ENCODE data around the gene NFIX. TPM values are rescaled to one million over a fixed set of nuclear protein-coding genes. Genes with fewer than 3 reads are reported as not detected.
A peak's percentile ranks its signal among the peaks of the same experiment; 100 is the strongest.

Gene NFIX
- total and polyA plus RNA-seq, 9 of the 15 experiments (the other 6 are each of a cell fraction or from before 2014, with no cell fraction given) = 0.28 to 26.8 (median 5.4) TPM

- TF ChIP-seq ZBTB7A (IDR thresholded peaks at IDR 0.05; ENCODE audit: borderline replicate concordance, control insufficient read depth, low read depth, low read length) = peak; percentile 93
- TF ChIP-seq ILK (tag; IDR thresholded peaks at IDR 0.05; ENCODE audit: borderline replicate concordance, low read depth) = no peak
- no peak for TF ChIP-seq ZNF551 (CRISPR knock-in tag; IDR thresholded peaks at IDR 0.05)
- TF ChIP-seq SNRNP70 (optimal IDR thresholded peaks at IDR 0.05; ENCODE audit: low read depth, low read length) = no peak
- TF ChIP-seq RBM15 (IDR thresholded peaks at IDR 0.05; ENCODE audit: insufficient read depth, low read length) = no peak
- TF ChIP-seq TBL1XR1 (IDR thresholded peaks at IDR 0.05; ENCODE audit: low read length in 2 of 2) = no peak
- TF ChIP-seq POLR3A (IDR thresholded peaks at IDR 0.05; ENCODE audit: borderline replicate concordance, extremely low read depth, insufficient read depth, insufficient read length) = no peak
- TF ChIP-seq ZNF511 (CRISPR knock-in tag; IDR thresholded peaks at IDR 0.05) = no peak
- peak; percentile 51; the same call in 1 of the 2 replicates for TF ChIP-seq FOSL1 (tag; conservative IDR thresholded peaks at IDR 0.05)
- TF ChIP-seq MTA1 (IDR thresholded peaks at IDR 0.05; ENCODE audit: borderline replicate concordance) = 0 out of 2 replicates have a peak, but pooled peaks have one; percentile 45
- TF ChIP-seq THRB (CRISPR knock-in tag; conservative IDR thresholded peaks at IDR 0.05) = no peak; the same call in 1 of the 2 replicates
- no peak for TF ChIP-seq RNF2 (IDR thresholded peaks at IDR 0.05)
- TF ChIP-seq ZNF668 (CRISPR knock-in tag; IDR thresholded peaks at IDR 0.05) = no peak
- no peak for TF ChIP-seq ZKSCAN1 (IDR thresholded peaks at IDR 0.05; ENCODE audit: low read depth, low read length)
- TF ChIP-seq SRSF9 (IDR thresholded peaks at IDR 0.05; ENCODE audit: borderline replicate concordance, low read depth, low read length) = no peak
- TF ChIP-seq TCF15 (CRISPR knock-in tag; IDR thresholded peaks at IDR 0.05) = no peak
- no peak for TF ChIP-seq TAF1 (IDR thresholded peaks at IDR 0.05; ENCODE audit: control insufficient read depth, extremely low read depth, insufficient read depth, low read length, severe bottlenecking)
- TF ChIP-seq BCL6 (CRISPR knock-in tag; IDR thresholded peaks at IDR 0.05) = no peak
- no peak for TF ChIP-seq CHD2 (IDR thresholded peaks at IDR 0.05; ENCODE audit: low read depth, low read length)
- peak; percentile 33 for TF ChIP-seq ASH1L (IDR thresholded peaks at IDR 0.05; ENCODE audit: borderline replicate concordance, low read depth, partially characterized antibody)
- no peak for TF ChIP-seq ZBTB8A (IDR thresholded peaks at IDR 0.05; ENCODE audit: partially characterized antibody)
- TF ChIP-seq MEF2D (tag; conservative IDR thresholded peaks at IDR 0.05; ENCODE audit: low read depth) = no peak
- no peak for TF ChIP-seq ZFP1 (CRISPR knock-in tag; IDR thresholded peaks at IDR 0.05)
- no peak for TF ChIP-seq ZHX1 (conservative IDR thresholded peaks at IDR 0.05; ENCODE audit: low read length)
- TF ChIP-seq EZH2 (IDR thresholded peaks at IDR 0.05; ENCODE audit: borderline replicate concordance, low read depth, low read length) = no peak
Observed at GRCh38 chr19:12983542-12984142, 11.6 kb upstream of the NFIX start (continued).
